Measurements from ENCODE around the gene SYTL5.

The SYTL5 gene

DNA sequence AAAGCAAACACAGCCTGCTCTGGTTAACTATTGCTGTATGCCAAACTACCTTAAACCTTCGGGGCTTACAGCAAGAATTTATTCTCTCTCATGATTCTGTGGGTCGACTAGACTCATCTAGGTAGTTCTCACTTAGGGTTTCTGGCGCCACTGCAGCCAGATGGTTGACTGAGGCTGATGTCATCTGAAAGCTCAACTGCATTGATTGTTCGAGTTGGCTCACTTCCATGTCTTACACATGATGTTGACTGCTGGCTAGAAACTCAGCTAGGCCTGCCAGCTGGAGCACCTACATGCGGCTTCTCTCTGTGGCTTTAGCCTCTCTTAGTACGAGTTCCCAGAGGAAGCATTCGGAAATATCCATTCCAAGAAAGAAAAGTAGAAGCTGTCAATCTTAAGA lies 111.1 kb downstream of the SYTL5 start:
- H3K27ac ChIP-seq (replicated peaks), result no peak overlapping the region

DNA sequence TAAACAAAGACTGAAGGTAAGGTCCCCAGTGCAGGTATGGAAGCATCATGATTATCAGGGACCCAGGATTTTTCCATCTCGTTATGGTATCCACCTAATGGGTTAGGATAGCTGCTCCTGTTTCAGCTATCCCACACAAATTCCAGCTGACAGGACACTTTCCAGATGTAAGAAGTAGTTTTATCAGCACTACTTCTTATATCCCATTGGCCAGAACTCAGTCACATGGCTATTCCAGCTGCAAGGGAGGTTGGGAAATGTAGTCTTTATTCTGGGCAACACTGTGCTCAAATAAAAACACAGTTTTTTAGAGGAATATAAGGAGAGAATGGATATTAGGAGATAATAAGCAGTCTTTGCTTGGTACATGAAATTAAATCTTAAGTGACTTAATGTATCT lies 117.6 kb downstream of the SYTL5 start:
- Histone ChIP-seq H3K27ac (replicated peaks) (no peak overlapping the region), H3K27me3 (ENCODE audit: insufficient read depth, poor library complexity, severe bottlenecking) (no peaks in the 10 kb centered on the region), H3K4me3 (replicated peaks; ENCODE audit: insufficient read depth, low read length) (no peak overlapping the region)
- no peak for DNase-seq (ENCODE audit: low read depth in 1 of 2, low spot score in 1 of 2)
- TF ChIP-seq, protein P1, sequence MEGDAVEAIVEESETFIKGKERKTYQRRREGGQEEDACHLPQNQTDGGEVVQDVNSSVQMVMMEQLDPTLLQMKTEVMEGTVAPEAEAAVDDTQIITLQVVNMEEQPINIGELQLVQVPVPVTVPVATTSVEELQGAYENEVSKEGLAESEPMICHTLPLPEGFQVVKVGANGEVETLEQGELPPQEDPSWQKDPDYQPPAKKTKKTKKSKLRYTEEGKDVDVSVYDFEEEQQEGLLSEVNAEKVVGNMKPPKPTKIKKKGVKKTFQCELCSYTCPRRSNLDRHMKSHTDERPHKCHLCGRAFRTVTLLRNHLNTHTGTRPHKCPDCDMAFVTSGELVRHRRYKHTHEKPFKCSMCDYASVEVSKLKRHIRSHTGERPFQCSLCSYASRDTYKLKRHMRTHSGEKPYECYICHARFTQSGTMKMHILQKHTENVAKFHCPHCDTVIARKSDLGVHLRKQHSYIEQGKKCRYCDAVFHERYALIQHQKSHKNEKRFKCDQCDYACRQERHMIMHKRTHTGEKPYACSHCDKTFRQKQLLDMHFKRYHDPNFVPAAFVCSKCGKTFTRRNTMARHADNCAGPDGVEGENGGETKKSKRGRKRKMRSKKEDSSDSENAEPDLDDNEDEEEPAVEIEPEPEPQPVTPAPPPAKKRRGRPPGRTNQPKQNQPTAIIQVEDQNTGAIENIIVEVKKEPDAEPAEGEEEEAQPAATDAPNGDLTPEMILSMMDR (IDR thresholded peaks at IDR 0.05; ENCODE audit: insufficient read depth, low read length), result no peak
- TF ChIP-seq GABPA (IDR thresholded peaks at IDR 0.05; ENCODE audit: low read depth) (no peak), POLR2AphosphoS5 (IDR thresholded peaks at IDR 0.05; ENCODE audit: low read depth) (no peak), SPI1 (IDR thresholded peaks at IDR 0.05; ENCODE audit: borderline replicate concordance, low read depth) (no peak)
- TF ChIP-seq, protein P2, sequence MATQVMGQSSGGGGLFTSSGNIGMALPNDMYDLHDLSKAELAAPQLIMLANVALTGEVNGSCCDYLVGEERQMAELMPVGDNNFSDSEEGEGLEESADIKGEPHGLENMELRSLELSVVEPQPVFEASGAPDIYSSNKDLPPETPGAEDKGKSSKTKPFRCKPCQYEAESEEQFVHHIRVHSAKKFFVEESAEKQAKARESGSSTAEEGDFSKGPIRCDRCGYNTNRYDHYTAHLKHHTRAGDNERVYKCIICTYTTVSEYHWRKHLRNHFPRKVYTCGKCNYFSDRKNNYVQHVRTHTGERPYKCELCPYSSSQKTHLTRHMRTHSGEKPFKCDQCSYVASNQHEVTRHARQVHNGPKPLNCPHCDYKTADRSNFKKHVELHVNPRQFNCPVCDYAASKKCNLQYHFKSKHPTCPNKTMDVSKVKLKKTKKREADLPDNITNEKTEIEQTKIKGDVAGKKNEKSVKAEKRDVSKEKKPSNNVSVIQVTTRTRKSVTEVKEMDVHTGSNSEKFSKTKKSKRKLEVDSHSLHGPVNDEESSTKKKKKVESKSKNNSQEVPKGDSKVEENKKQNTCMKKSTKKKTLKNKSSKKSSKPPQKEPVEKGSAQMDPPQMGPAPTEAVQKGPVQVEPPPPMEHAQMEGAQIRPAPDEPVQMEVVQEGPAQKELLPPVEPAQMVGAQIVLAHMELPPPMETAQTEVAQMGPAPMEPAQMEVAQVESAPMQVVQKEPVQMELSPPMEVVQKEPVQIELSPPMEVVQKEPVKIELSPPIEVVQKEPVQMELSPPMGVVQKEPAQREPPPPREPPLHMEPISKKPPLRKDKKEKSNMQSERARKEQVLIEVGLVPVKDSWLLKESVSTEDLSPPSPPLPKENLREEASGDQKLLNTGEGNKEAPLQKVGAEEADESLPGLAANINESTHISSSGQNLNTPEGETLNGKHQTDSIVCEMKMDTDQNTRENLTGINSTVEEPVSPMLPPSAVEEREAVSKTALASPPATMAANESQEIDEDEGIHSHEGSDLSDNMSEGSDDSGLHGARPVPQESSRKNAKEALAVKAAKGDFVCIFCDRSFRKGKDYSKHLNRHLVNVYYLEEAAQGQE (IDR thresholded peaks at IDR 0.05; ENCODE audit: insufficient replicate concordance, low read depth), result no peak

More for the DNA sequence above, 111.1 kb downstream of the SYTL5 start:
- DNase-seq (ENCODE audit: low read depth in 1 of 2, low spot score in 1 of 2), result no peak
- Histone ChIP-seq H3K27me3 (ENCODE audit: insufficient read depth, poor library complexity, severe bottlenecking) (peaks cover 2% of the 10 kb centered on the region), H3K4me3 (replicated peaks; ENCODE audit: insufficient read depth, low read length) (no peak overlapping the region)
- TF ChIP-seq GABPA (IDR thresholded peaks at IDR 0.05; ENCODE audit: low read depth) (no peak), SPI1 (IDR thresholded peaks at IDR 0.05; ENCODE audit: borderline replicate concordance, low read depth) (no peak), POLR2AphosphoS5 (IDR thresholded peaks at IDR 0.05; ENCODE audit: low read depth) (no peak)
- TF ChIP-seq, protein P2 (IDR thresholded peaks at IDR 0.05; ENCODE audit: insufficient replicate concordance, low read depth), result no peak
- TF ChIP-seq, protein P1 (IDR thresholded peaks at IDR 0.05; ENCODE audit: insufficient read depth, low read length), result no peak

DNA sequence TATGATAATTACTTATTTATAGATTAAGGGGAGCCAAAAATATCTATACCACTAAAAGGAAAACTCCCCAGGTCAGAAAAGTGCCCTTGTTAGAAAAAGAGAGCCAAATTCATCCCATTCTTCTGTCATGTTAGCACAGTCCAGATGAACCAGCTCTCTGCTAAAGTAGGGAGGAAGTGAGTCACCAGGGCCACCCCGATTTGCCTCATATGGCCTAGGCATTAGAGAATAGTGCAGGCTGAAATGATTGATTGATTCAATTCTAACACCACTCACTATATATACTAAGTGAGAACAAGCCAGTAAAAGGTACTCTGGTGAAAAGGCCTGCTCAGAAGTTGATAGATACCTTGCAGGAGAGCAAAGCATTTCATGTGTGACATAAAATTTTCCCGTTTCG lies 119.8 kb downstream of the SYTL5 start:
- no peak overlapping the region for H3K27ac ChIP-seq (replicated peaks)
- H3K4me3 ChIP-seq (replicated peaks; ENCODE audit: insufficient read depth, low read length), result no peak overlapping the region
- no peak for DNase-seq (ENCODE audit: low read depth in 1 of 2, low spot score in 1 of 2)
- TF ChIP-seq, protein P2 (IDR thresholded peaks at IDR 0.05; ENCODE audit: insufficient replicate concordance, low read depth), result no peak
- TF ChIP-seq SPI1 (IDR thresholded peaks at IDR 0.05; ENCODE audit: borderline replicate concordance, low read depth) (no peak), GABPA (IDR thresholded peaks at IDR 0.05; ENCODE audit: low read depth) (no peak), POLR2AphosphoS5 (IDR thresholded peaks at IDR 0.05; ENCODE audit: low read depth) (no peak)
- TF ChIP-seq, protein P1 (IDR thresholded peaks at IDR 0.05; ENCODE audit: insufficient read depth, low read length), result no peak
- no peaks in the 10 kb centered on the region for H3K27me3 ChIP-seq (ENCODE audit: insufficient read depth, poor library complexity, severe bottlenecking)

Data from HL-60 (cell line).